Measurements from ENCODE around the gene KLHDC7B. TPM values are rescaled to one million over a fixed set of nuclear protein-coding genes. Genes with fewer than 3 reads are reported as not detected.
A peak's percentile ranks its signal among the peaks of the same experiment; 100 is the strongest.

The KLHDC7B gene
- total RNA-seq (ENCODE audit: low replicate concordance) = 1.1 and 2.4 TPM in 2 replicates

- peak; percentile 59 for TF ChIP-seq CTCF (IDR thresholded peaks at IDR 0.05; ENCODE audit: insufficient read depth, low read length)
- peak; percentile 82 for DNase-seq (ENCODE audit: low read depth)
- H3K4me3 ChIP-seq (ENCODE audit: low read depth, low read length) = peak within 1 kb of the TSS; percentile 54
These were observed at the start of gene KLHDC7B for GRCh38 chr22:50545522-50546325. TSS of gene KLHDC7B (plus strand) at chr22:50545899. CDS start at chr22:50546244, 345 bp downstream.

GRCh38 chr22:50497093-50497492 lies 48.6 kb upstream of the KLHDC7B start:
- no peak overlapping the region for H3K4me3 ChIP-seq (ENCODE audit: low read depth, low read length)
- DNase-seq (ENCODE audit: low read depth) = no peak
- no peak for TF ChIP-seq CTCF (IDR thresholded peaks at IDR 0.05; ENCODE audit: insufficient read depth, low read length)

GRCh38 chr22:50498322-50498890 lies 47.3 kb upstream of the KLHDC7B start:
- peak; percentile 58 for DNase-seq (ENCODE audit: low read depth)
- TF ChIP-seq CTCF (IDR thresholded peaks at IDR 0.05; ENCODE audit: insufficient read depth, low read length) = peak; percentile 66
- no peak overlapping the region for H3K4me3 ChIP-seq (ENCODE audit: low read depth, low read length)

GRCh38 chr22:50500452-50500851 lies 45.2 kb upstream of the KLHDC7B start:
- DNase-seq (ENCODE audit: low read depth) = no peak
- TF ChIP-seq CTCF (IDR thresholded peaks at IDR 0.05; ENCODE audit: insufficient read depth, low read length) = no peak
- no peak overlapping the region for H3K4me3 ChIP-seq (ENCODE audit: low read depth, low read length)

GRCh38 chr22:50502096-50502495 lies 43.6 kb upstream of the KLHDC7B start:
- TF ChIP-seq CTCF (IDR thresholded peaks at IDR 0.05; ENCODE audit: insufficient read depth, low read length) = no peak
- no peak for DNase-seq (ENCODE audit: low read depth)
- no peak overlapping the region for H3K4me3 ChIP-seq (ENCODE audit: low read depth, low read length)

GRCh38 chr22:50502628-50503474 lies 42.8 kb upstream of the KLHDC7B start:
- no peak for TF ChIP-seq CTCF (IDR thresholded peaks at IDR 0.05; ENCODE audit: insufficient read depth, low read length)
- DNase-seq (ENCODE audit: low read depth) = no peak
- no peak overlapping the region for H3K4me3 ChIP-seq (ENCODE audit: low read depth, low read length)

Measured in fibroblast of the aortic adventitia (primary cell).